ENCODE measurements around the gene UGT1A5.

The UGT1A5 gene

DNA sequence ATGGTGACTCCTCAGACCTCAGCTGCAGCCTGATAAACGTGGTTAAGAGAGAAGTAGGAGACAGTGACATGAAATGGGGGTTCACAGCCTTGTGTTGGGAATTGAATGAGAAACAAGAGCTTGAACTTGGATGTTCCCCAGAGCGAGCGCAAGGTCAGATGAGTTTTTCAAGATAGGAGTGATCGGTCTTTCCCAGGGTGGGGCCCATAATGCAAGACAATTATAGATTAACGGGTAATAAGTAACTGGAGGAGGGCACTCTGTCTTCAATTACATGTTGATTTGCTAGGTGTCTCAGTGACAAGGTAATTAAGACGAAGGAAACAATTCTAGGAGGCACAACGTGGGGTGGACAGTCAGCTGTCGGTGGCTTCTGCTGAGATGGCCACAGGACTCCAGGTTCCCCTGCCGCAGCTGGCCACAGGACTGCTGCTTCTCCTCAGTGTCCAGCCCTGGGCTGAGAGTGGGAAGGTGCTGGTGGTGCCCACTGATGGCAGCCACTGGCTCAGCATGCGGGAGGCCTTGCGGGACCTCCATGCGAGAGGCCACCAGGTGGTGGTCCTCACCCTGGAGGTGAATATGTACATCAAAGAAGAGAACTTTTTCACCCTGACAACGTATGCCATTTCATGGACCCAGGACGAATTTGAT, at the start of gene UGT1A5:
Gene UGT1A5, plus strand, starts transcription at position 297 of the 651 bp plus-strand sequence. Its CDS starts 85 bp downstream, at position 382.
- DNase-seq = no peak

DNA sequence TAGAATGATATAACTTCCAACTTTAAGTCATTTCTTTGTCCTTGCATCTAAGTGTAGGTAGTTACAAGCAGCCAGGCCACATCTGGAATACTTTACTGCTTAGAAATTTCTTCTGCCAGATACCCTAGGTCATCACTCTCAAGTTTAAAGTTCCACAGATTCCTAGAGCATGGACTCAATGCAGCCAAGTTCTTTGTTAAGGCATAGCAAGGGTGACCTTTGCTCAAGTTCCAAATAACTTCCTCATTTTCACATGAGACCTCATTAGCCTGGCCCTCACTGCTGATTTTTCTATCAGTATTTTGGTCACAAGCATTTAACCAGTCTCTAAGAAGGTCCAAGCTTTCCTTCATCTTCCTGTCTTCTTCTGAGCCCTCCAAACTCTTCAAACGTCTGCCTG, 48.8 kb upstream of the UGT1A5 start:
- no peak for DNase-seq

DNA sequence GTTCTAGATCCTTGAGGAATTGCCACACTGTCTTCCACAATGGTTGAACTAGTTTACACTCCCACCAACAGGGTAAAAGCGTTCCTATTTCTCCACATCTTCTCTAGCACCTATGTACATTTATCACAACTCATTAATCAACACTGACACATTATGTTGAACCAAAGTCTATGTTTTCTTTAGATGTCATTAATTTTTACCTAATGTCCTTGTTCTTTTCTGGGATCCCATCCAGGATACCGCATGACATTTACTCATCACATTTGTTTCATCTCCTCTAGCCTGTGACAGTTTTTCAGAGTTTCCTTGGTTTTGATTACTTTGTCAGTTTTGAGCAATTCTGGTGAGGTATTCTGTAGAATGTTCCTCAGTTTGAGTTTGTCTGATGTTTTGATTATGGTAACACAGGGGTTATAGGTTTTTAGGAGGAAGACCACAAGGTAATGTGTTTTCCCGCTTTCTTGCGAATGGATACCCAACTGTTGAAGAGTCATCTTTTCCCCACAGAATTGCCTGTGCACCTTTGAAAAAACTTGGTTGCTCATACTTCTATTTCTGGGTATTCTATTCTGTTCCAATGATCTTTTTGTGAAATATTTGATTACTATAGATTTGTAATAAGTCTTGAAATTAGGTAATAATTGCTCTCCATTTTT, 44.0 kb upstream of the UGT1A5 start:
- DNase-seq = no peak

DNA sequence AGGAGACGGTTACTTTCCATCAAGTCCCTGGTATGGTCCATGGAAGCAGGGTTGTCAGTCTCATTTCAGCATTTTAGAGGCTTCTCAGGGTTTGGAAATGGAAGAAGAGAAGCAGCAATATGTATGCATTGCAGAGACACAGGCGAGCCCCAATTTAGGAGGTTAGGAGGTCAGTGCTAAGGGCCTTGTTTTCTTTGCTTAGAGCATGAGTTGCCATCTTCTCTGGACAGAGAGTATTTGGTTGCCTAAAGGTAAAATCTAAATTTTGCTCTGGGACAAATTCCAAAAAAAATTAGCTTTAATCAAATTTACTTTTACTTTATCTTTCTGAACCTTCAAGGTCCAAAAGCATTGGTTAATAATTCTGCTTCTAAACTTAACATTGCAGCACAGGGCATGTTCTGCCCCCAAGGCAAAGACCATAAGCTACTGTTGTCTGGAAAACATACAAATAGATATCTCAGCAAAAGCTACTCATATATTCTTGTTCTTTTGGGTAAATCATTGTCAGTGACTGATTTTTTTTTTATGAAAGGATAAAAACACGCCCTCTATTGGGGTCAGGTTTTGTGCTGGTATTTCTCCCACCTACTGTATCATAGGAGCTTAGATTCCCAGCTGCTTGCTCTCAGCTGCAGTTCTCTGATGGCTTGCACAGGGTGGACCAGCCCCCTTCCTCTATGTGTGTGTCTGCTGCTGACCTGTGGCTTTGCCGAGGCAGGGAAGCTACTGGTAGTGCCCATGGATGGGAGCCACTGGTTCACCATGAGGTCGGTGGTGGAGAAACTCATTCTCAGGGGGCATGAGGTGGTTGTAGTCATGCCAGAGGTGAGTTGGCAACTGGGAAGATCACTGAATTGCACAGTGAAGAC, 41.2 kb upstream of the UGT1A5 start, which contains the start of gene UGT1A9:
Gene UGT1A9, plus strand, starts transcription at position 609 of the 872 bp plus-strand sequence. Its CDS starts 37 bp downstream, at position 646.
- DNase-seq = no peak

DNA sequence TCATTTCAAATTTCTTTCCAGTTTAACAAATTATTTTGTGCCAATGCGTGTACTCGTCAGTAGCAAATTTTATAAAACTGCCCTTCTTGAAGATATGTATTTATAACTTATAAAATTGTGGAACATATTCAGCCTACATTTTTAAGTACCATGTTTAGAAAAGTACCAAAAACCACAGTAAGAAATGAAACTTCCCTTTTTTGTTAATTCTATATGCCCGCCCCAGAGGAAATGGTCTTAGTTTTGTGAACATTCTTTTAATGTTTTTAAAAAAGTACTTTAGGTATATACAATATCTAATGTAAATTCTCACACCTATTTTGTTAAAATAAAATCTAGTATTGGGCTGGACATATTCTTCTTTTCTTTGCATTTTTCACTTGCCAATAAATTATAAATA, 39.8 kb upstream of the UGT1A5 start:
- no peak for DNase-seq

DNA sequence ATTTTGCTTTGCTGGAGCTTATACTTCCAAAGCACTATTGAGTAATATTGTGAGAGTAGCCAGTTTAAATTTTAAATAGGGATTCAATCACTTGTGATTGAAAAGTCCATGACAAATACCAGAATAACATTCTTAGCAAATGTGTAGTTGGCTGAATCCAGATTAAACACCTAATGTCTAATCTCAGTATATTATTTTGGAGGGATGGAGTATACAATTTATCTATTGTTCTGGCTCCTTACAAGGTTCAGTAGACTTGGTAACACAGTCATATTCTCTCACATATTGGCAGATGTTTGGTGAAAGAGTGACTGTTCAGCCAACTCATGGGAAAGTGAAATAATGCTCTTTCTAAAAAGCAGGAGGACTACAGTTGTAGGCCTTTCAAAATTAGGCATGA, 38.8 kb upstream of the UGT1A5 start:
- no peak for DNase-seq

DNA sequence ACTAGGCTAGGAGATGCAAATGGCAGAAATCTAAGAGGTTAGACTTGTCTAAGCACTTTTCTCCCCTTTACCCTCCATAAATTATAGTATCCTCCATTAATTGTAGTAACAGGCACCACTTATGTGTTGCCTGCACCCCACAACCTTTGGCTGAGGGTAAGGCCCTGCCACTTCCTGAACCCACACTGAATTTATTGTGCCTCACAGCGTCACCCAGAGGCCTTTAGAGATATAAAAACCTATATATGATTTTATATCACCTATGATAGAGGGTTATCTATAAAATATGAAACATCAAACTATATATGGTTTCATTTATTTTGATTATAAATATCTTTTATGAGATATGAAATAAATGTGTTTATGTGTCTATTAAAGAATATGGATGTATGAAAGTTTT, 38.4 kb upstream of the UGT1A5 start:
- no peak for DNase-seq

DNA sequence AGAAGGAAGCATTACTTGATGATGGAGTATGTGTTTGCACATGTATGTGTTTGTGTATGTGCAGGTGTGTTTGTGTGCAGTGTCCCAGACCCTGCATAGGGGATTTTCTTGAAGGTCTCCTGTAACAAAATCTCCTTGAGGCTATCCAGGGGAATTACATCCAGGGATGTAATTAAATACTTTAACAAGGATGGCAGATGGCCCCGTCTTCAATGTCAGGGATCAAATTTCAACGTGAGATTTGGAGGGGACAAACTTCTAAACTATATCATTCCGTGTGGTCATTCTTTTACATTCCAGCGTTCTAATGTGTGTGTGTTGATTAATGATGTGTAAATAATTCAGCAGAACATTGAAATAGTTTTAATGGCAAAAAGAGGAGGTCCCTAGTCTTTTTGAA, 37.7 kb upstream of the UGT1A5 start:
- DNase-seq = no peak

DNA sequence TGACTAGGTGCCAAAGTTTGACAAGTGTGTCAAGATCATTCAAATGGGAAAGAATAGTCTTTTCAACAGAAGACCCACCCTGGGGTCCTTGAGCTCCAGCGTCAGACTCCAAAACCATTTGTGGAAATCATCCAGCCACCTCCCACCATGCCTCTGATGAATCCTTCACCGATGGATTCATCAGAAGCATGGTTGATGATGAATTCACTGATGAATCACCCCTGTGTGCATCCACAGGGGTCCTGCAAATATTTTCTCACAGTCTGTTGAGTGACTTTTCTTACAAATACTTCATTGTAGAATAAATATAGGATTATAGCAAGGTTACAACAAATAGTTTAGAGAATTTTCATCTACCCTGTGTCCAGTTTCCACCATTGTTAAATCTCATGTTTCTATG, 36.7 kb upstream of the UGT1A5 start:
- no peak for DNase-seq

DNA sequence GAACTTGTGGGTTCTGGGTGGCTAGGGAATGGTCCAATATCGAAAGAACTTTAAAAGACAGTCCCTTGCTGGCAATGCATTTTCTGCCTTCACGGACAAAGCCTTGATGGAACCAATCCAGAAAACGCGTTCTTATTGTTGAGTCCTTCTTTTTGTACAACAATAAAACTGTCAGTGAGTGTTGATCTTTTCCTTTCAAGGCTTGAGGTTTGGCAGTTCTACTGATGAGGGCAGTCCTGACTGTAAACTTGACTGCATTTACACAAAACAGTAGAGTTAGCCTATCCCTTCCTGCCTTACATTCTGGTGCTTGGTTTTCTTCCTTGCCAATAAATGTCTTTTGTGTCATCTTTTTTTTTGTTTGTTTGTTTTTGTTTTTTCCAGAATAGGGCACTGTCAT, 33.5 kb upstream of the UGT1A5 start:
- no peak for DNase-seq

DNA sequence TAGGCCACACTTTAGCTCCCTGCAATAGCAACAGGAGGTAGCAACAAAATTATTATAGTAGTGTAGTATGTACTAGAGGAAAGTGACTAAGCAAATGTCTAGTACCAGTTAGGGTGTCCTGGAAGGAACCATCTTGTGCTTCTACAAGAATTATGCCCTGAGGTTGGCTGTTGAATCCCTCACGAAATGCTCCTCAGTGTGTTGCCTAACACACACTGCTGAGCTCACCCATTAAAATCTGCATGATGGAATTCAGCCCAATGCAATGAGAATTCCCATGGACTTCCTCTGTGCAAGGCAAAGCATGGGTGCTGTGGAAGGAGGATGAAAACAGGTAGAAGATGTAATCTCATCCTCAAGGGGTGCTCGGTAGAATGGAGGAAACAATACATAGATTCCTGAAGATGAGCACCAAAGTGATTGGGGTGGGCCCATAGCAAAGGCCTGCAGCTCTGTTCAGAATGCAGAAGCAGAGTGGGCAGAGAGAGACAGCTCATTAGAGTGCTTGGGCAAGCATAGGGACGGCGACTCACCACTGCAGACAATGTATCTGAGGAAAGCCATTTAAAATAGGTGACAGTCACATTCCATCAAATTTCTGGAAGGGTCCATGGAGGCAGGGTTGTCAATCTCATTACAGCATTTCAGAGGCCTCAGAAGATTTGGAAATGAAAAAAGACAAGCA, 32.2 kb upstream of the UGT1A5 start:
- DNase-seq = no peak

DNA sequence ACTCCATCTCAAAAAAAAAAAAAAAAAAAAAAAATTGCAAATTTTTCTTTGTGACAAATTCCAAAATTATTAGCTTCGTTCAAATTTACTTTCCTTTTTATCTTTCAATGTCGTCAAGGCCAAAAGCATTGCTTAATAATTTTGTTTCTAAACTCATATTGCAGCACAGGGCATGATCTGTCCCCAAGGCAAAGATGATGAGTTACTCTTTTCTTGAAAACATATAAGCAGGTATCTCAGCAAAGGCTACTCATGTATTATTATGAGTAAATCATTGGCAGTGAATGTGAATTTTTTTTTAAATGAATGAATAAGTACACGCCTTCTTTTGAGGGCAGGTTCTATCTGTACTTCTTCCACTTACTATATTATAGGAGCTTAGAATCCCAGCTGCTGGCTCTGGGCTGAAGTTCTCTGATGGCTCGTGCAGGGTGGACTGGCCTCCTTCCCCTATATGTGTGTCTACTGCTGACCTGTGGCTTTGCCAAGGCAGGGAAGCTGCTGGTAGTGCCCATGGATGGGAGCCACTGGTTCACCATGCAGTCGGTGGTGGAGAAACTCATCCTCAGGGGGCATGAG, 31.1 kb upstream of the UGT1A5 start, which contains the start of gene UGT1A7:
Gene UGT1A7, plus strand, starts transcription at position 381 of the 579 bp plus-strand sequence. Its CDS starts 37 bp downstream, at position 418.
- no peak for DNase-seq

DNA sequence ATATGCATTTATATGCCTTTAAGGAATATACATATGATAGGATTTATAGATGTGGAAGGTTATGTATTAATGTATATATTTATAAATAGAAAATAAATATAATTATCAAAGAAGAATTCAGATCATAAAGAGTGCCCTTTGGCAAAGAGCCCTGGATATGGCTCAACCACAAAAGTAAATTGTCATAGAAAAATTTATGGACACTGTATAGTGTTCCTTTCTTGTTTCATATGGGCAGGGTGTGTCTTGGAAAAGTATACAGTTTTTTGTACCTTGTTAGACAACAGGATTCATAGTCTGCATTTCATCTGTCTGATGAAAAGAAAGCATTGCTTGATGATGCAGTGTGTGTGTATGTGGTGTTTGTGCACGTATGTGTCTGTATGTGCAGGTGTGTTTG, 28.1 kb upstream of the UGT1A5 start:
- DNase-seq = no peak

DNA sequence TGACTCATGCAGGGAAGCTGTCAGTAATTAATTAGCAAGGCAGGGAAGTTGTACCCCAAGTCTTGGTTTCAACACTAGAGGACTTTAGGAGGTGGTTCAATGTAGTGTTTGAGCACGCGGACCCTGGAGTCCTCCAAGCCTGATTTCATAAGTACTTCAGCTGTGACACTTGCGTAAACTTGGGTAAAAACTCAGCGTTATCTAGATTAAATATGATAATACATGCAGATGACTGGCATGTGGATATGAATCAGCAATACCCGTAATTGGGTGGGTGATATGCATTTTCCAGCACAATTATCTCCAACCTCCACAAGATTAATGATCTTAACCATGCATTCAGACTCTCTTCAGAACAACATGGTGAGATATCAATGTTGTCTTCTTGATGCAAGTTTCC, 25.8 kb upstream of the UGT1A5 start:
- no peak for DNase-seq

DNA sequence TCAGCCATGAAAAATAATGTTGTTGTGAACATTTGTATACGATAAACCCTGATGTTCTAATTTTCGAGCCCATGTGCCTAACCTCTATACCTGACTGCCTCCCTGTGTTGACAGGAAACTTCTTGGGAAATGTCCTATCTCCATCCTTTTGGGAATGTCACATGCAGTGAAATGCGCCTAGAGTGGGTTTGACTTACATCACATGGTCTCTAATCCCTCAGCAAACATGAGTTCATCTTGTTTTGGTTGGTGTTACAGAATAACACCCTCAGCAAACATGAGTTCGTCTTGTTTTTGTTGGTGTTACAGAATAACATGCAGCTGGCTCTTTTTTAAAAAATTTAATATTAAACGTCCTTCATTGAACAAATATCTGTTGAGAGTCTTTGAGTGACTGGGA, 24.4 kb upstream of the UGT1A5 start:
- no peak for DNase-seq

DNA sequence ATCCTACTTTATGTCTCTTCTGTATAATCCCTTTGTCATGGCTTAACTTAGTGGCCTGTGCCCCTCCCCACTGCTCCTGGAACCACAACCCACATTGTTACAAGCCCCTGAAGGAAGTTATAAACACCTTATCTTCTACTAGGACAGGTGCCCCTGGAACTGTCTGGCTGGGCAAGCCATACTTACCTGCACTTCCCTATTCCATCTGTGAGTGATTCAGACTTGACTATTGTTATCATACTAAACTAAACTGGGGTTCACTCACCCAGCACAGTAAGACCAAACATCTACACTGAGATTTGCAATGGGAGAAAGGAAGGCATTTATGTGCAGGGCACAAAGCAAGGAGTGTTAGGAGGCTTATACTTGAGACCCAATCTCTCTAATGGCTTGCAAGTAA, 23.7 kb upstream of the UGT1A5 start:
- DNase-seq = no peak

DNA sequence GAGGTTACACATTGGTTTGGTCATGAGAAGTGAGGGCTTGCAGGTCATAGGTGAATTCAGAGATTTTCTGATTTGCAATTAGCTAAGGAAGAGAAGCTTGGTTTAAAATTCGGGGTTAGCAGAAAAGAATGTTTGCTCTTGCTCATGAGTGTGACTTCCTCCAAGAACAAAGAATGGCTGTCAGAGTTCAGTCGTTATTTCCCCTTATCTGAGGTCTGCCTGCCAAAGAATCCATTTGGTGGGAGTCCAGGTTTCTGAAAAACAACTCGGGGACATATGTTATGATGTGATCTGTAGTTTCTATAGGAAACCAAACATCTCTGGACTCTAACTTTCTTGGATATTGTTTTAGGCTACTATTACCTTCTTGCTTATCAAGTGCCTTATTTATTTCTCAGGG, 23.2 kb upstream of the UGT1A5 start:
- no peak for DNase-seq

DNA sequence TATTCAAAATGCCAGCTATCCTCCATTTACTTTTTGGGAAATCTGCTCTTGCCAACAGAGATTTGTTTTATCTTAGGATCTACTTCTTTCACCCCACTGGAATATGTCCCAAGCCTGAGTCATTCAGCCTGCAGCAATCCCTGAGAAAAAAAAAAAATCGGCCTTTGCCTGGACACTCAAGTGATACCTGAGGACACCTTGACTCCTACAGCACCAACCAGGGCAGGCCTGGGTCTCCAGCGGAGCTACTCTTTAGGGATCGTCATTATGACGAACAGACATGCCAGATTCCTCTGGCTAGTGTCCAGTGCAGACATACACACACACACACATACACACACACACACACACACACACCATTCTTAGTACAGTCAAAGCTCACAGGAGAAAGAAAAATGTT, 22.3 kb upstream of the UGT1A5 start:
- DNase-seq = no peak

DNA sequence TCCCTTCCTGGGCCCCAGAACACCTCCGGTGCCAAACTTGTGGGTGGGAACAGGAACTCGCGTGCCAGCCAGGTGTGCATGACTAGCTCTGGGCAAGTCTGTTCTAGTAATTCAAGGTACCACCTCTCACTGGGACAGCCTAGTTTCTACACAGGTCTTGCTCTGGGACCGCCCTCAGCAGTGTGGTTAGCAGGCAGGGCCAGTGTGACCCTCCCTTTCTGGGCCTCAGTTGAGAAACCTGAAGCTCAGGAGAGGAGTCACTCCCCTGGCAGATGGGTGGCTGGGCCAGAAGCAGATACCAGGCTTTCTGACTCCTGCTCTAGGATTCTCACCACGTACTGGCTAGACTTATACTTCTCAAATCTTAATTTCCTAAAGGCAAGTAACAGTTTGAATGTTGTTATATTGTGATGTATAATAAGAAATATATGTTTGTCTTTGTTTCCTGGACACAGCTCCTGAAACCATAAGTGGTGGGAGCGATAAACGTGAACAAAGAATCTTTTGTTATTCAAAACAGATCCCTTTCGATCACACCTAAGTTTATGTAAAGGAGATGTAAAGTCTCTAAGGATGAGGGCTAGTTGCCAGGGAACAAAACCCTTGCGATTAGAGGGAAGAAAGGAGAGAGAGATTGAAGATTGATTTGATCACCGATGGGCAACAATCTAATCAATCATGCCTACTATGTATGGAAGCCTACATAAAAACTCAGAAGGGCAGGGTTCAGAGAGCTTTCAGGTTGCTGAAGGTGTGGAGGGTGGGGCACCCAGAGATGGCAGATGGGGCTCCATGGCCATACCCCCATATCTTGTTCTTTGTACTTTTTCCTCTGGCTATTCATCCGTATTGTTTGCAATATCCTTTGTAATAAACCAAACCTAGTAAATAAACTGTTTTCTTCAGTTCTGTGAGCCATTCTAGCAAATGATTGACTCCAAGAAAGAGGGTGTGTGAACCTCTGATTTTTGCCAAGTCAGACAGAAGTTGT, 21.0 kb upstream of the UGT1A5 start:
- no peak for DNase-seq

DNA sequence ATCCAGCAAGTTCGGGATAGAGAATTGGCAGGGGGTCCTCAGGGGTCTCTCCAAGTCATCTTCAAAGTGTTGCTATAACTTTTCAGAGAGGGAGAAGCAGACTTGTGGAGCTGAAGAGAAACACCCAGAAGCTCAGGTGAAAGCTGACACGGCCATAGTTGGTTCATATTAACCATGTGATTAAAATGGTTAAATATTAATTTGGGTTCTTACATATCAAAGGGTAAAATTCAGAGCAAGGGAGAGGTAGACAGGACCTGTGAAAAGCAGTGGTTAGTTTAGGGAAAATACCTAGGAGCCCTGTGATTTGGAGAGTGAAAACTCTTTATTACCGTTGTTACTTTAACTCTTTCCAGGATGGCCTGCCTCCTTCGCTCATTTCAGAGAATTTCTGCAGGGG, 20.1 kb upstream of the UGT1A5 start, which contains the start of gene UGT1A6:
Gene UGT1A6, plus strand, starts transcription at position 243 of the 400 bp plus-strand sequence. Its CDS starts 115 bp downstream, at position 358.
- no peak for DNase-seq

DNA sequence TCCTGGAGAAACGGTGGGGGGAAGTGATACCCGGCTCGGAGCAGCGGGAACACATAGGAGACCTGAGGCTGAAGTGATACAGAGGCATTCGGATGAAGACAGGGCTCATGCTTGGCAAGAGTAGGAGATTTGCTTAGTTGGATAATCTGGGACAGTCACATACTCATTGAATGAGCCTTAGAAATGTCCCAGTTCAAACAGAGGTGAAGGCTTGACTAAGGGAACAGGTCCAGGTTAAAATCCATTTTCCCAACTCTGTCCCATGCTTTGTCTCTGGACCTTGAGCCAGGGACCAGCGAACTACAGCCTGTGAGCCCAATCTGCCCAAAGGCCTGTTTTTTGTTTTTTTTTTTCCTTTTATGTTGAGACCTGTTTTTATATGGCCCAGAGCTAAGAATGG, 18.7 kb upstream of the UGT1A5 start:
- no peak for DNase-seq
